Esophagus squamous epithelium (tissue), 4 donors: ENCODE results near the gene SAMD1.

Source experiments
- CTCF ChIP-seq, 6 experiments: fragments of 450-650 bp in 4 of 6; fragments of 200-600 bp in 2 of 6; sonication (generic) in 2 of 6; IDR thresholded peaks; one replicate each; pipeline ENCODE4 v1.5.1; 2016 to 2019; ENCODE audit warnings: antibody characterized with exemption in 6 of 6, mild to moderate bottlenecking in 4 of 6, moderate library complexity in 4 of 6
- POLR2A ChIP-seq, 4 donors: fragments of 450-650 bp; IDR thresholded peaks; one replicate each; pipeline ENCODE4 v1.6.1; 2017; ENCODE audit warnings: antibody characterized with exemption in 4 of 4, mild to moderate bottlenecking in 4 of 4, moderate library complexity in 3 of 4

GRCh38 chr19:14101003-14101545 is 10.5 kb upstream of the SAMD1 start:
- TF ChIP-seq CTCF (IDR thresholded peaks at IDR 0.05), result no peak
- TF ChIP-seq POLR2A (IDR thresholded peaks at IDR 0.05), result no peak
